ENCODE results near the gene KRTAP12-2. TPM values are rescaled to one million over a fixed set of nuclear protein-coding genes. Genes with fewer than 3 reads are reported as not detected.
"Not testable (repeated sequence)": the region's sequence is repeated elsewhere in the genome, so short reads cannot be mapped to it uniquely, and the experiment has no call there.

Gene KRTAP12-2
- total RNA-seq, 6 donors from 2014 or later = not detected

DNA sequence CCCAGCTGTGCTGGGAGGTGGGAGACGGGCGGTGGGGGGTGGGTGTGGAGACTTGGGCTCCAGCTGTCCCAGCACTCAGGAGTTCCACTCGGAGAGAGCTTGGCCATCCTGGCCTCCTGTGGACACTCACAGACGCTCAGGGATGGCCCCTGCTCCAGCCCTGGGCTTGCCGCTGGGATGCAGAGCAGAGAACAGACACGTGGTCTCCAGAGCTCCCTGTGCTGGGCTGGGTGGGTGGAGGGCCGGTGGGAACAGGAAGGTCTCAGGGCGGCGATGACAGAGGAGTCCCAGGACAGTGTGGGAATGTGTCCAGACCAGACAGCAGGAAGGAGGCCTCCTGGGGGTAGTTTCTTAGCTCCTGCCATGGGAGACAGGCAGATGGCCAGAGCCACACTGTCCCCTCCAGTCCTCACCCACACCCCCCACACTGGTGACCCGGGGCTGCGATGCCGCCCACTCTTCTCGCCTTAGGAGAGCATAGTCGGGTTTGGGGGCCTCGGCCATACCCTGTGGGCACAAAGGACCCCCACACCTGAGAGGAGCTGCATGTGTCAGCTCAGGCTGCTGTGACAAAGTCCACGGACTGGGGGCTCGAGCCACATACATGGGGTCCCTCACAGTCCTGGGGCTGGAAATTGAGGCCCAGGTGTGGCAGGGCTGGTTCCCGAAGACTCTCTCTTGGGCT is 37.9 kb downstream of the KRTAP12-2 start:
- DNase-seq (peak in 1 of 2 donors; percentile 38), ATAC-seq (ENCODE audit: low FRiP score in 2 of 2) (no peak)
- peaks cover 9 to 25% (median 18%) of the 10 kb centered on the region in 4 donors for H3K9me3 ChIP-seq

DNA sequence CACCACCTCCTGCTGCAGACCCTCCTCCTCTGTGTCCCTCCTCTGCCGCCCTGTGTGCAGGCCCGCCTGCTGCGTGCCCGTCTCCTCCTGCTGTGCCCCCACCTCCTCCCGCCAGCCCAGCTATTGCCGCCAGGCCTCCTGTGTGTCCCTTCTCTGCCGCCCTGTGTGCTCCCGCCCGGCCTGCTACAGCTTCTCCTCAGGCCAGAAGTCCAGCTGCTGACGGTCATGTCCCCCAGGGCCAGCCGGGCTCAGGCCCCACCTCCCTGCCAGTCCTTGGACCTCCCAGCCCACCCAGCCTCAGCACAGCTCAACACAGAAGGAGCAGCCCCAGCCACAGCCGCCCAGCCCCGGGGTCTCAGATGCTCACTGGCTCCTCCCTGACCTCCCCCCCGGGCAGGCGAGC is 38.9 kb downstream of the KRTAP12-2 start:
- not testable (repeated sequence) for H3K4me1 ChIP-seq, H3K27me3 ChIP-seq, H3K36me3 ChIP-seq, H3K4me3 ChIP-seq, H3K27ac ChIP-seq
- peak in 1 of 2 donors; percentile 30 for ATAC-seq (ENCODE audit: low FRiP score in 2 of 2)
- WGBS, 2 donors = 65 to 66% methylated on average over 9 to 13 of the region's 15 CpGs
- H3K9me3 ChIP-seq = peaks cover 14 to 28% (median 20%) of the 10 kb centered on the region in 4 donors
- DNase-seq = peak in 1 of 2 donors; percentile 64

More for the DNA sequence above, 37.9 kb downstream of the KRTAP12-2 start:
- H3K4me1 ChIP-seq = no peaks in the 10 kb centered on the region
- no peaks in the 10 kb centered on the region for H3K27me3 ChIP-seq
- H3K27ac ChIP-seq = no peak overlapping the region
- 64 to 73% methylated on average over 5 to 16 of the region's 18 CpGs for WGBS, 2 donors
- no peaks in the 10 kb centered on the region for H3K36me3 ChIP-seq
- TF ChIP-seq POLR2AphosphoS5 (IDR thresholded peaks at IDR 0.05) (no peak), POLR2A (IDR thresholded peaks at IDR 0.05) (no peak), EP300 (IDR thresholded peaks at IDR 0.05) (no peak)
- TF ChIP-seq, protein P1, sequence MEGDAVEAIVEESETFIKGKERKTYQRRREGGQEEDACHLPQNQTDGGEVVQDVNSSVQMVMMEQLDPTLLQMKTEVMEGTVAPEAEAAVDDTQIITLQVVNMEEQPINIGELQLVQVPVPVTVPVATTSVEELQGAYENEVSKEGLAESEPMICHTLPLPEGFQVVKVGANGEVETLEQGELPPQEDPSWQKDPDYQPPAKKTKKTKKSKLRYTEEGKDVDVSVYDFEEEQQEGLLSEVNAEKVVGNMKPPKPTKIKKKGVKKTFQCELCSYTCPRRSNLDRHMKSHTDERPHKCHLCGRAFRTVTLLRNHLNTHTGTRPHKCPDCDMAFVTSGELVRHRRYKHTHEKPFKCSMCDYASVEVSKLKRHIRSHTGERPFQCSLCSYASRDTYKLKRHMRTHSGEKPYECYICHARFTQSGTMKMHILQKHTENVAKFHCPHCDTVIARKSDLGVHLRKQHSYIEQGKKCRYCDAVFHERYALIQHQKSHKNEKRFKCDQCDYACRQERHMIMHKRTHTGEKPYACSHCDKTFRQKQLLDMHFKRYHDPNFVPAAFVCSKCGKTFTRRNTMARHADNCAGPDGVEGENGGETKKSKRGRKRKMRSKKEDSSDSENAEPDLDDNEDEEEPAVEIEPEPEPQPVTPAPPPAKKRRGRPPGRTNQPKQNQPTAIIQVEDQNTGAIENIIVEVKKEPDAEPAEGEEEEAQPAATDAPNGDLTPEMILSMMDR (IDR thresholded peaks at IDR 0.05) = no peak
- no peak overlapping the region for H3K4me3 ChIP-seq

DNA sequence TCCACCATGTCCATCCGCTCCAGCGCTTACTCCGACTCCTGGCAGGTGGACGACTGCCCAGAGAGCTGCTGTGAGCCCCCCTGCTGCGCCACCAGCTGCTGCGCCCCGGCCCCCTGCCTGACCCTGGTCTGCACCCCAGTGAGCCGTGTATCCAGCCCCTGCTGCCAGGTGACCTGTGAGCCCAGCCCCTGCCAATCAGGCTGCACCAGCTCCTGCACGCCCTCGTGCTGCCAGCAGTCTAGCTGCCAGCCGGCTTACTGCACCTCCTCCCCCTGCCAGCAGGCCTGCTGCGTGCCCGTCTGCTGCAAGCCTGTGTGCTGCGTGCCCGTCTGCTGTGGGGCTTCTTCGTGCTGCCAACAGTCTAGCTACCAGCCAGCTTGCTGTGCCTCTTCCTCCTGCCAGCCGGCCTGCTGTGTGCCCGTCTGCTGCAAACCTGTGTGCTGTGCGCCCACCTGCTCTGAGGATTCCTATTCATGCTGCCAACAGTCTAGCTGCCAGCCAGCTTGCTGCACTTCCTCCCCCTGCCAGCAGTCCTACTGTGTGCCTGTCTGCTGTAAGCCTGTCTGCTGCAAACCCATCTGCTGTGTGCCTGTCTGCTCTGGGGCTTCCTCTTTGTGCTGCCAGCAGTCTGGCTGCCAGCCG is 39.4 kb downstream of the KRTAP12-2 start:
- not testable (repeated sequence) for ATAC-seq (ENCODE audit: low FRiP score in 2 of 2); H3K27me3 ChIP-seq; H3K36me3 ChIP-seq; H3K4me3 ChIP-seq; H3K4me1 ChIP-seq; H3K27ac ChIP-seq
- DNase-seq = peak in 1 of 2 donors; percentile 68
- 85% methylated on average over 15 to 20 of the region's 20 CpGs for WGBS, 2 donors
- peaks cover 12 to 25% (median 18%) of the 10 kb centered on the region in 4 donors for H3K9me3 ChIP-seq

DNA sequence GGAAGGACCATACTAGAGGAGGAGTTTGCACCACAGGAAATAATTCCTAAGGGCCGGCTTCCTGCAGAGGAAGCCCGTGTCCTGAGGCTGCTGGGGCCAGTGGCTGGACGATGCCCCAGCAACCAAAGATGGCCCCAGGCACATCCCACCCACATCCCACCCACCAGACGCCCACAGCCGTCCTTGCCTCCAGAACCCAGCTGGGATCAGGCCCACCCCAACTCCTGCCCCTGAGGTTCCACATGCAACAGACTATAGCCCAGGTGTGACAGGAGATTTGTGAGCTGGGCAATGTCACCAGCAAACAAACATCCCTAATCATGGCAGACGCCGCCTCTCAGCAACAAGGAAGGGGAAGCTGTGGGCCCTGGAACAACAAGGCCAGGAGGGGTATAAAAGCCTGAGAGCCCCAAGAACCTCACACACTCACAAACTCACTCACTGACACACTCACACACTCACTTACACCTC is 40.0 kb downstream of the KRTAP12-2 start, which contains the start of gene KRTAP10-9:
TSS of gene KRTAP10-9 (plus strand) at position 421 of the 471 bp plus-strand sequence. CDS start 79 bp downstream, outside the sequence.
- WGBS, 2 donors = 64 to 69% methylated on average over 2 to 7 of the region's 7 CpGs

DNA sequence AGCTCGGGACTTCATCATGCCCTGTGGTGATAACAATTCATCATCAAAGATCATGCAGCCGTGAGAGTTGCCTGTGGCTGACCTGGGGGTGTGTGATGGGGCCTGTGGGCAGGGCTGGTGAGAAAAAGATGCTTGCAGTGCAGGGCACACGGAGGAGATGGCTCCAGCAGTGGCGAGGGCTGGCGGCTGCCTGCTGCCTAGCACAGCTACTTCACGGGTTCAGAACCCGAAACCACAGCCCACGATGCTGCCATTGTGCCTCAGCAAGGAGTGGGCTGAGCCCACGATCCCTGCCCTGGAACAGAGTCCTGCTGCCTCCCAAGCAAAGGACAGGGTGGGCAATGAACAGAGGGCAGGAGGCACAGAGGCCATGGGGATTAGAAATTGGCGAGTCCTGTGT is 40.5 kb downstream of the KRTAP12-2 start:
- H3K4me3 ChIP-seq = no peak overlapping the region
- 67 to 81% methylated on average over 4 to 10 of the region's 10 CpGs for WGBS, 2 donors
- no peak overlapping the region for H3K27ac ChIP-seq
- H3K36me3 ChIP-seq = no peaks in the 10 kb centered on the region
- no peaks in the 10 kb centered on the region for H3K4me1 ChIP-seq
- DNase-seq = peak in 1 of 2 donors; percentile 39
- no peaks in the 10 kb centered on the region for H3K27me3 ChIP-seq
- H3K9me3 ChIP-seq = peaks cover 7 to 15% (median 10%) of the 10 kb centered on the region in 4 donors
- TF ChIP-seq POLR2A (IDR thresholded peaks at IDR 0.05) = no peak
- TF ChIP-seq, protein P1 (IDR thresholded peaks at IDR 0.05) = no peak
- TF ChIP-seq EP300 (IDR thresholded peaks at IDR 0.05) = no peak
- no peak for TF ChIP-seq POLR2AphosphoS5 (IDR thresholded peaks at IDR 0.05)
- no peak for ATAC-seq (ENCODE audit: low FRiP score in 2 of 2)

More for the DNA sequence above, 40.0 kb downstream of the KRTAP12-2 start, which contains the start of gene KRTAP10-9:
- H3K4me3 ChIP-seq = no peak within 1 kb of the TSS
- H3K9me3 ChIP-seq = peaks cover 7 to 19% (median 13%) of the 10 kb centered on the region in 4 donors
- H3K36me3 ChIP-seq = no peaks in the 10 kb centered on the region
- H3K4me1 ChIP-seq = no peaks in the 10 kb centered on the region
- DNase-seq (no peak), ATAC-seq (ENCODE audit: low FRiP score in 2 of 2) (no peak)
- no peak within 1 kb of the TSS for H3K27ac ChIP-seq
- no peaks in the 10 kb centered on the region for H3K27me3 ChIP-seq
- TF ChIP-seq POLR2A (IDR thresholded peaks at IDR 0.05) (no peak), POLR2AphosphoS5 (IDR thresholded peaks at IDR 0.05) (no peak), EP300 (IDR thresholded peaks at IDR 0.05) (no peak)
- TF ChIP-seq, protein P1 (IDR thresholded peaks at IDR 0.05) = no peak
